Tibial nerve (tissue), 4 donors: ENCODE results near the gene MPV17L.
"Not testable (repeated sequence)": the region's sequence is repeated elsewhere in the genome, so short reads cannot be mapped to it uniquely, and the experiment has no call there.

Source experiments
- EP300 ChIP-seq, 2 donors: sonication (generic); formaldehyde crosslinking; IDR thresholded peaks; one replicate each; pipeline ENCODE4 v1.6.1; 2017; ENCODE audit warnings: antibody characterized with exemption in 2 of 2, mild to moderate bottlenecking in 1 of 2
- POLR2A ChIP-seq, 2 donors: fragments of 450-650 bp; IDR thresholded peaks; one replicate each; pipeline ENCODE4 v1.6.1; 2017; ENCODE audit warnings: antibody characterized with exemption in 2 of 2, mild to moderate bottlenecking in 2 of 2, moderate library complexity in 2 of 2
- TF ChIP-seq, protein P1 (sequence below), 5 experiments: fragments of 200-600 bp in 3 of 5; fragments of 450-650 bp in 2 of 5; sonication (generic) in 3 of 5; IDR thresholded peaks; one replicate each; pipeline ENCODE4 v1.5.1; 2016 to 2019; ENCODE audit warnings: antibody characterized with exemption in 5 of 5, mild to moderate bottlenecking in 3 of 5, moderate library complexity in 2 of 5

DNA sequence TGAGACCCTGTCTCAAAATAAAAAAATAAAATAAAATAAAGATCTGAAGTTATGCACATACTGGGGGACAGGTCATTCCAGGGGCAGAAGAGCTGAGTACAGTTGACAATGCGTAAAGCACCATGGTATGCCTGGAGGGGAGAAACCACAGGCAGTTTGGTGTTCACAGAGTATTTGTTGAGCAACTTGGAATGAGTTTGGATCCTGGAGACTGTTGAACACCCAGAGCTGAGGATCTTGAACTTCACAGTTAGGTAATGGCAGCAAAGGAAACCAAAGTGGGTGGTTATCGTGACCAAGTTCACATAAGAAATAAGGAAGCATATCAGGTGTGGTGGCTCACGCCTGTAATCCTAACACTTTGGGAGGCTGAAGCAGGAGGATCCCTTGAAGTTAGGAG is 8.5 kb downstream of the MPV17L start:
- TF ChIP-seq, protein P1, sequence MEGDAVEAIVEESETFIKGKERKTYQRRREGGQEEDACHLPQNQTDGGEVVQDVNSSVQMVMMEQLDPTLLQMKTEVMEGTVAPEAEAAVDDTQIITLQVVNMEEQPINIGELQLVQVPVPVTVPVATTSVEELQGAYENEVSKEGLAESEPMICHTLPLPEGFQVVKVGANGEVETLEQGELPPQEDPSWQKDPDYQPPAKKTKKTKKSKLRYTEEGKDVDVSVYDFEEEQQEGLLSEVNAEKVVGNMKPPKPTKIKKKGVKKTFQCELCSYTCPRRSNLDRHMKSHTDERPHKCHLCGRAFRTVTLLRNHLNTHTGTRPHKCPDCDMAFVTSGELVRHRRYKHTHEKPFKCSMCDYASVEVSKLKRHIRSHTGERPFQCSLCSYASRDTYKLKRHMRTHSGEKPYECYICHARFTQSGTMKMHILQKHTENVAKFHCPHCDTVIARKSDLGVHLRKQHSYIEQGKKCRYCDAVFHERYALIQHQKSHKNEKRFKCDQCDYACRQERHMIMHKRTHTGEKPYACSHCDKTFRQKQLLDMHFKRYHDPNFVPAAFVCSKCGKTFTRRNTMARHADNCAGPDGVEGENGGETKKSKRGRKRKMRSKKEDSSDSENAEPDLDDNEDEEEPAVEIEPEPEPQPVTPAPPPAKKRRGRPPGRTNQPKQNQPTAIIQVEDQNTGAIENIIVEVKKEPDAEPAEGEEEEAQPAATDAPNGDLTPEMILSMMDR (IDR thresholded peaks at IDR 0.05) = not testable (repeated sequence)
- TF ChIP-seq POLR2A, EP300 (IDR thresholded peaks at IDR 0.05): not testable (repeated sequence)
